GM12878 (cell line): ENCODE measurements around the gene PIGM. TPM values are rescaled to one million over a fixed set of nuclear protein-coding genes. Genes with fewer than 3 reads are reported as not detected.

ENCODE experiments used
- ATAC-seq: fragments of 200-7000 bp; cut with Tn5 transposase; 3 replicates; pipeline ENCODE4 v1.9.1; 2020; ENCODE audit warnings: mild to moderate bottlenecking, moderate library complexity
- BruUV-seq: library from RNA; stranded (reverse); fragments of 400-500 nt; replicated peaks from 2 replicates; lab custom pipeline; 2021; lab: Mats Ljungman, UMichigan
- CTCF ChIA-PET: fragments of 300-600 bp; sonication (Branson Sonifier 250); formaldehyde crosslinking; extraction: SDS; loops from one replicate; lab custom pipeline; 2021; ENCODE audit warnings: inconsistent platforms; lab: Yijun Ruan, JAX
- POLR2A ChIA-PET: fragments of 350-600 bp; formaldehyde crosslinking; extraction: SDS; loops from one replicate; lab custom pipeline; 2021; ENCODE audit warnings: inconsistent platforms; lab: Charles Lee
- RAD21 ChIA-PET: fragments of 300-600 bp; sonication (Branson Sonifier 250); formaldehyde crosslinking; loops from one replicate; lab custom pipeline; 2023; ENCODE audit warnings: antibody characterized with exemption; ENCODE audit not compliant: unreplicated experiment; lab: Charles Lee
- SMC1A ChIA-PET: fragments of 300-600 bp; sonication (Branson Sonifier 250); formaldehyde crosslinking; loops from one replicate; lab custom pipeline; 2023; ENCODE audit not compliant: unreplicated experiment, uncharacterized antibody; lab: Charles Lee
- DNase-seq: peaks from one replicate; pipeline ENCODE4 v3.0.0-alpha.2; 2011; ENCODE audit warnings: low read depth, low spot score
- FAIRE-seq: peaks from 3 replicates; lab custom pipeline; 2011; peaks lifted over from hg19 to GRCh38; lab: Jason Lieb, UNC
- H2AFZ ChIP-seq: 2 replicates; pipeline ENCODE4 v1.6.0; 2011; ENCODE audit warnings: low read depth, low read length, control low read depth; ENCODE audit not compliant: control insufficient read depth
- H3K27ac ChIP-seq: 2 replicates; pipeline ENCODE4 v1.5.1; 2011; ENCODE audit warnings: control low read depth; ENCODE audit not compliant: control insufficient read depth, insufficient read depth
- H3K27me3 ChIP-seq, 2 experiments: replicated peaks in 1 of 2; 2 replicates each; pipeline versions ENCODE4 v1.6.0 to v1.6.1; 2011; ENCODE audit warnings: low read length in 1 of 2; ENCODE audit not compliant: control insufficient read depth in 2 of 2, insufficient read depth in 2 of 2
- H3K36me3 ChIP-seq, 2 experiments: 2 replicates each; pipeline ENCODE4 v1.5.1; 2011; ENCODE audit warnings: low read length in 1 of 2; ENCODE audit not compliant: control insufficient read depth in 2 of 2, insufficient read depth in 2 of 2
- H3K4me1 ChIP-seq: 2 replicates; pipeline ENCODE4 v1.6.1; 2011; ENCODE audit warnings: mild to moderate bottlenecking, low read length, moderate library complexity, mixed read lengths; ENCODE audit not compliant: control insufficient read depth, insufficient read depth
- H3K4me2 ChIP-seq: 2 replicates; pipeline ENCODE4 v1.6.0; 2011; ENCODE audit warnings: control low read depth; ENCODE audit not compliant: control insufficient read depth, insufficient read depth
- H3K4me3 ChIP-seq: fragments of 200-600 bp; sonication (generic); 2 replicates; pipeline ENCODE4 v1.5.1; 2016
- H3K79me2 ChIP-seq: 2 replicates; pipeline ENCODE4 v1.6.0; 2011; ENCODE audit warnings: low read length; ENCODE audit not compliant: control insufficient read depth, insufficient read depth
- H3K9ac ChIP-seq: 2 replicates; pipeline ENCODE4 v1.8.0; 2011; ENCODE audit warnings: low read length, control low read depth, mixed read lengths; ENCODE audit not compliant: control insufficient read depth, insufficient read depth
- H3K9me3 ChIP-seq: replicated peaks from 3 replicates; pipeline ENCODE4 v1.5.1; 2011; ENCODE audit warnings: mild to moderate bottlenecking, low read length; ENCODE audit not compliant: control insufficient read depth, insufficient read depth
- H4K20me1 ChIP-seq: 2 replicates; pipeline ENCODE4 v1.6.0; 2011; ENCODE audit not compliant: control insufficient read depth, insufficient read depth
- BACH1 ChIP-seq: fragments of 450-650 bp; IDR thresholded peaks from 2 replicates; pipeline ENCODE4 v1.6.1; 2017; ENCODE audit warnings: mild to moderate bottlenecking, borderline replicate concordance
- BMI1 ChIP-seq: fragments of 450-650 bp; IDR thresholded peaks from 2 replicates; pipeline ENCODE4 v1.6.1; 2016; ENCODE audit warnings: mild to moderate bottlenecking, moderate library complexity, borderline replicate concordance
- E2F4 ChIP-seq: IDR thresholded peaks from 2 replicates; pipeline ENCODE4 v1.6.1; 2012; ENCODE audit warnings: low read depth, low read length, improper control_type of control experiment
- EP300 ChIP-seq, 2 experiments: fragments of 150-350 bp in 1 of 2; IDR thresholded peaks; 2 replicates each; pipeline ENCODE4 v1.6.1; 2011 to 2012; ENCODE audit warnings: low read depth in 2 of 2, low read length in 2 of 2, borderline replicate concordance in 1 of 2, improper control_type of control experiment in 1 of 2, inconsistent platforms in 1 of 2; ENCODE audit not compliant: control insufficient read depth in 1 of 2
- IKZF2 ChIP-seq, 2 experiments: fragments of 450-650 bp; IDR thresholded peaks; 2 replicates each; pipeline ENCODE4 v1.6.1; 2017; ENCODE audit warnings: mild to moderate bottlenecking in 2 of 2, moderate library complexity in 2 of 2
- JUNB ChIP-seq: IDR thresholded peaks from 2 replicates; pipeline ENCODE4 v1.6.1; 2016; ENCODE audit warnings: antibody characterized with exemption, mild to moderate bottlenecking
- MEF2B ChIP-seq: fragments of 450-650 bp; IDR thresholded peaks from 2 replicates; pipeline ENCODE4 v1.6.1; 2018; ENCODE audit warnings: mild to moderate bottlenecking, moderate library complexity; ENCODE audit not compliant: partially characterized antibody, poor library complexity, severe bottlenecking
- NFIC ChIP-seq: IDR thresholded peaks from 2 replicates; pipeline ENCODE4 v1.6.1; 2012; ENCODE audit warnings: low read depth, mild to moderate bottlenecking, inconsistent platforms, low read length, moderate library complexity
- SP1 ChIP-seq: IDR thresholded peaks from one replicate; pipeline ENCODE4 v1.6.1; 2011; ENCODE audit warnings: low read depth, low read length
- STAT3 ChIP-seq: IDR thresholded peaks from 2 replicates; pipeline ENCODE4 v1.6.1; 2011; ENCODE audit warnings: low read depth, low read length, improper control_type of control experiment
- WGBS: methylation state at CpG from one replicate; pipeline ENCODE4 v1.1.6; 2016; ENCODE audit warnings: low lambda C conversion rate; ENCODE audit not compliant: insufficient replicate concordance, insufficient coverage; ENCODE audit errors: missing lambda C conversion rate; 5-methylcytosine and 5-hydroxymethylcytosine counted together
- in situ Hi-C: fragments of 300-500 bp; cut with MboI; formaldehyde crosslinking; loops from 9 replicates; pipeline ENCODE4 v1.14.3; 2018; ENCODE audit warnings: mixed read lengths
- intact Hi-C: fragments of 100-400 bp; cut with micrococcal nuclease; formaldehyde crosslinking; loops from one replicate; pipeline ENCODE4 v1.14.2; 2022; ENCODE audit not compliant: unreplicated experiment
- polyA plus RNA-seq, 11 experiments: library from polyadenylated mRNA; depleted of rRNA in 4 of 11; unstranded in 6 of 11; stranded (reverse) in 5 of 11; fragments of >200 nt; fragmentation: Nextera tagmentation in 4 of 11; fragmentation: Illumina TruSeq in 1 of 11; extraction: Ambion mirVana in 4 of 11; extraction: Trizol in 1 of 11; gene quantifications; 1 replicate in 1 of 11; 2 replicates in 10 of 11; pipeline versions ENCODE4 v1.2.1 to v1.2.3, GENCODE V29; 2011 to 2016; ENCODE audit warnings: inconsistent platforms in 2 of 11, missing spikeins in 2 of 11, low read depth in 1 of 11
- total RNA-seq, 4 experiments: library from RNA; depleted of rRNA in 3 of 4; stranded (reverse); fragments of >200 nt in 3 of 4; fragmentation: Illumina TruSeq in 1 of 4; extraction: Trizol in 1 of 4; gene quantifications; 2 replicates each; pipeline versions ENCODE4 v1.2.1 to v1.2.3, GENCODE V29; 2013 to 2021
- TF ChIP-seq, protein P1 (sequence below): fragments of 450-650 bp; IDR thresholded peaks from 2 replicates; pipeline ENCODE4 v1.6.1; 2017; ENCODE audit warnings: low read depth, mild to moderate bottlenecking, moderate library complexity
- TF ChIP-seq, protein P2 (sequence below): IDR thresholded peaks from 2 replicates; pipeline ENCODE4 v1.6.1; 2011; ENCODE audit warnings: borderline replicate concordance, low read depth, mild to moderate bottlenecking, moderate library complexity, mixed read lengths, low read length; ENCODE audit not compliant: insufficient read depth; ENCODE audit errors: extremely low read length
- TF ChIP-seq, protein P3 (sequence below): fragments of 450-650 bp; IDR thresholded peaks from 2 replicates; pipeline ENCODE4 v1.6.1; 2017; ENCODE audit warnings: borderline replicate concordance

Gene PIGM
- total and polyA plus RNA-seq, 10 of the 15 experiments (the other 5 are each of a cell fraction or from before 2014, with no cell fraction given): 2.6 to 6.1 (median 4.6) TPM

DNA sequence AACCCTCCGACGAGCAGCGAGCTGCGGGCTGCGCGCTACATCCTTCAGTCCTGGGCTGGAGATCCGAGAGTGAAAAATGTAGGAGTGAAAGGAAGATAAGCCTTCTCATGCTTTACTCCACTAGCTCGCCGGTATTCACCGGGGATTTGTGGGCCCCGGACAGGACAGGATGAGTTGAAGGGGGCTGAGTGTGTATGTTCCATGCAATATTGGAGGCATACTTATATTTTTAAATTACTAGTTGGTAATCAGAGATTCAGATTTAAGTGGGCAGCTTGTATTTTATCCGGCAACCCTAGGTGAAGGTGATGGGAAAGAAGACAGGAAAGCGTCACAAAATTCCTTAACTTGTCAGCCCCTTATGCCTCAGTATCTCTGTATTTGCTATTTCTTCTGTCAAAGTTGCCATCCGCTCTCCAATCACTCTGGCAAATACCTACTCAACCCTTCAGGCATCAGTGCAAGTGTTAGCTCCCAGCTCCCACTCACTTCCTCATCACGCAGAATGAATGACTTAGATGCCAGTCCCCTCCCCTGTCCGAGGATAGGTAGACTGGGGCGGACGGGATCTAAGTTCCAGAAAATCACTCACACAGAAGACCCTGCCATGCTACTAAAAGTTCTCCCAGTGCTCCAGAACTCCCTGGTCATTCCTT lies 503 bp upstream of the PIGM start (continued):
- TF ChIP-seq, protein P1, sequence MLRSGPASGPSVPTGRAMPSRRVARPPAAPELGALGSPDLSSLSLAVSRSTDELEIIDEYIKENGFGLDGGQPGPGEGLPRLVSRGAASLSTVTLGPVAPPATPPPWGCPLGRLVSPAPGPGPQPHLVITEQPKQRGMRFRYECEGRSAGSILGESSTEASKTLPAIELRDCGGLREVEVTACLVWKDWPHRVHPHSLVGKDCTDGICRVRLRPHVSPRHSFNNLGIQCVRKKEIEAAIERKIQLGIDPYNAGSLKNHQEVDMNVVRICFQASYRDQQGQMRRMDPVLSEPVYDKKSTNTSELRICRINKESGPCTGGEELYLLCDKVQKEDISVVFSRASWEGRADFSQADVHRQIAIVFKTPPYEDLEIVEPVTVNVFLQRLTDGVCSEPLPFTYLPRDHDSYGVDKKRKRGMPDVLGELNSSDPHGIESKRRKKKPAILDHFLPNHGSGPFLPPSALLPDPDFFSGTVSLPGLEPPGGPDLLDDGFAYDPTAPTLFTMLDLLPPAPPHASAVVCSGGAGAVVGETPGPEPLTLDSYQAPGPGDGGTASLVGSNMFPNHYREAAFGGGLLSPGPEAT: 0 out of 2 replicates have a peak, but pooled peaks have one; percentile 7
- TF ChIP-seq, protein P2, sequence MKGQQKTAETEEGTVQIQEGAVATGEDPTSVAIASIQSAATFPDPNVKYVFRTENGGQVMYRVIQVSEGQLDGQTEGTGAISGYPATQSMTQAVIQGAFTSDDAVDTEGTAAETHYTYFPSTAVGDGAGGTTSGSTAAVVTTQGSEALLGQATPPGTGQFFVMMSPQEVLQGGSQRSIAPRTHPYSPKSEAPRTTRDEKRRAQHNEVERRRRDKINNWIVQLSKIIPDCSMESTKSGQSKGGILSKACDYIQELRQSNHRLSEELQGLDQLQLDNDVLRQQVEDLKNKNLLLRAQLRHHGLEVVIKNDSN: no peak
- no peak for TF ChIP-seq BACH1
- 0 out of 2 replicates have a peak, but pooled peaks have one; percentile 9 for TF ChIP-seq BMI1
- 0 out of 2 replicates have a peak, but pooled peaks have one; percentile 15 for TF ChIP-seq NFIC

GRCh38 chr1:160030657-160031364 lies 979 bp downstream of the PIGM start:
- CTCF ChIA-PET: interaction anchor here (0.7 to 5.5 kb wide), 15 partner anchors 9 to 817 kb away, joined by 3 to 61 read pairs (median 5); partner anchors contain the start of gene IGSF8
- H3K79me2 ChIP-seq: peaks cover 4% of the 10 kb centered on the region
- H3K4me1 ChIP-seq: peaks cover 5% of the 10 kb centered on the region; the same call in 1 of the 2 replicates
- 9% methylated on average over 23 of the region's 23 CpGs for WGBS
- H3K36me3 ChIP-seq: no peaks in the 10 kb centered on the region
- ATAC-seq: peak; percentile 53
- POLR2A ChIA-PET: interaction anchor here (0.5 to 2.1 kb wide), 6 partner anchors 8 to 198 kb away, joined by 3 to 9 read pairs (median 4); partner anchors contain the start of gene TAGLN2
- H3K9ac ChIP-seq: peak overlapping the region; percentile 74
- H3K4me2 ChIP-seq: peak overlapping the region; percentile 95
- BruUV-seq: no TSS peak
- no peaks in the 10 kb centered on the region for H3K27me3 ChIP-seq
- H3K9me3 ChIP-seq: no peaks in the 10 kb centered on the region
- peak; percentile 44 for FAIRE-seq
- H3K27ac ChIP-seq: 0 out of 2 replicates have a peak overlapping the region, but pooled peaks have one; percentile 48
- no peaks in the 10 kb centered on the region for H4K20me1 ChIP-seq
- H3K4me3 ChIP-seq: peak overlapping the region; percentile 97
- intact Hi-C loops: no loop called here
- in situ Hi-C loops: no loop called here
- DNase-seq: no peak
- RAD21 ChIA-PET: interaction anchor here (0.8 to 1.9 kb wide), 5 partner anchors 13 to 174 kb away, joined by 3 to 16 read pairs (median 3); no protein-coding TSS in a partner anchor
- no peak for TF ChIP-seq MEF2B
- TF ChIP-seq EP300 (IDR thresholded peaks at IDR 0.05; ENCODE audit: borderline replicate concordance in 1 of 2, control insufficient read depth in 1 of 2, low read depth in 2 of 2, low read length in 2 of 2): no peak
- no peak for TF ChIP-seq STAT3
- TF ChIP-seq, protein P3, sequence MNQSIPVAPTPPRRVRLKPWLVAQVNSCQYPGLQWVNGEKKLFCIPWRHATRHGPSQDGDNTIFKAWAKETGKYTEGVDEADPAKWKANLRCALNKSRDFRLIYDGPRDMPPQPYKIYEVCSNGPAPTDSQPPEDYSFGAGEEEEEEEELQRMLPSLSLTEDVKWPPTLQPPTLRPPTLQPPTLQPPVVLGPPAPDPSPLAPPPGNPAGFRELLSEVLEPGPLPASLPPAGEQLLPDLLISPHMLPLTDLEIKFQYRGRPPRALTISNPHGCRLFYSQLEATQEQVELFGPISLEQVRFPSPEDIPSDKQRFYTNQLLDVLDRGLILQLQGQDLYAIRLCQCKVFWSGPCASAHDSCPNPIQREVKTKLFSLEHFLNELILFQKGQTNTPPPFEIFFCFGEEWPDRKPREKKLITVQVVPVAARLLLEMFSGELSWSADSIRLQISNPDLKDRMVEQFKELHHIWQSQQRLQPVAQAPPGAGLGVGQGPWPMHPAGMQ: no peak
- no peak for TF ChIP-seq JUNB
- TF ChIP-seq IKZF2 (IDR thresholded peaks at IDR 0.05): peak in 1 of 2 experiments; percentile 22; a peak in 1 of 4 replicates
- no peak for TF ChIP-seq SP1
- no peak for TF ChIP-seq E2F4
- H2AFZ ChIP-seq: peak overlapping the region; percentile 93
- SMC1A ChIA-PET: interaction anchor here (0.7 to 2.7 kb wide), 11 partner anchors 9 to 221 kb away, joined by 3 to 17 read pairs (median 3); no protein-coding TSS in a partner anchor
